Endothelial cell of umbilical vein (primary cell): ENCODE results near the gene HLA-DMA. TPM values are rescaled to one million over a fixed set of nuclear protein-coding genes. Genes with fewer than 3 reads are reported as not detected.

Experiments
- BruUV-seq: library from RNA; stranded (reverse); fragments of 400-500 nt; replicated peaks from 2 replicates; lab custom pipeline; 2021; lab: Mats Ljungman, UMichigan
- CTCF ChIA-PET: fragments of 300-600, 350-600 bp; sonication (Branson Sonifier 250); formaldehyde crosslinking; loops from one replicate; lab custom pipeline; 2021; ENCODE audit warnings: antibody characterized with exemption, inconsistent platforms; lab: Charles Lee
- POLR2A ChIA-PET: fragments of 300-600, 350-600 bp; sonication (Branson Sonifier 250); formaldehyde crosslinking; loops from one replicate; lab custom pipeline; 2021; ENCODE audit warnings: antibody characterized with exemption, inconsistent platforms; lab: Charles Lee
- DNase-seq: peaks from one replicate; pipeline ENCODE4 v3.0.0-alpha.2; 2011; ENCODE audit warnings: low read depth, low spot score
- FAIRE-seq: peaks from 2 replicates; lab custom pipeline; 2011; peaks lifted over from hg19 to GRCh38; lab: Jason Lieb, UNC
- H2AFZ ChIP-seq: 2 replicates; pipeline ENCODE4 v1.6.0; 2012; ENCODE audit warnings: low read depth, low read length, control low read depth, inconsistent platforms
- H3K27ac ChIP-seq: 2 replicates; pipeline ENCODE4 v1.5.1; 2011; ENCODE audit warnings: low read depth, mild to moderate bottlenecking, control low read depth, low read length, moderate library complexity; ENCODE audit not compliant: insufficient read depth
- H3K27me3 ChIP-seq, 2 experiments: 2 replicates each; pipeline versions ENCODE4 v1.6.0 to v1.6.1; 2011; ENCODE audit warnings: low read length in 2 of 2, mixed read lengths in 1 of 2; ENCODE audit not compliant: control insufficient read depth in 2 of 2, insufficient read depth in 2 of 2
- H3K36me3 ChIP-seq, 2 experiments: 2 replicates in 1 of 2; 3 replicates in 1 of 2; pipeline ENCODE4 v1.5.1; 2011; ENCODE audit warnings: low read length in 2 of 2, mild to moderate bottlenecking in 1 of 2, moderate library complexity in 1 of 2; ENCODE audit not compliant: control insufficient read depth in 2 of 2, insufficient read depth in 2 of 2; ENCODE audit errors: extremely low read depth in 1 of 2
- H3K4me1 ChIP-seq: 3 replicates; pipeline ENCODE4 v1.5.1; 2011; ENCODE audit warnings: mild to moderate bottlenecking, low read length; ENCODE audit not compliant: control insufficient read depth, insufficient read depth; ENCODE audit errors: extremely low read depth
- H3K4me2 ChIP-seq: 2 replicates; pipeline ENCODE4 v1.6.1; 2011; ENCODE audit warnings: low read length, control low read depth, mixed read lengths; ENCODE audit not compliant: insufficient read depth
- H3K4me3 ChIP-seq, 3 experiments: fragments of 200-600 bp in 1 of 3; sonication (generic), shearing (Covaris generic) in 1 of 3; replicated peaks in 1 of 3; 2 replicates each; pipeline ENCODE4 v1.5.1; 2011 to 2016; ENCODE audit warnings: control low read depth in 3 of 3, low read length in 3 of 3, mild to moderate bottlenecking in 2 of 3, inconsistent platforms in 1 of 3, low read depth in 1 of 3, moderate library complexity in 1 of 3; ENCODE audit not compliant: insufficient read depth in 1 of 3
- H3K79me2 ChIP-seq: 2 replicates; pipeline ENCODE4 v1.6.0; 2012; ENCODE audit warnings: low read length, inconsistent platforms; ENCODE audit not compliant: control insufficient read depth, insufficient read depth
- H3K9ac ChIP-seq: replicated peaks from 2 replicates; pipeline ENCODE3; 2011; ENCODE audit warnings: low read length, control low read depth; ENCODE audit not compliant: insufficient read depth; ENCODE audit errors: extremely low read depth
- H3K9me1 ChIP-seq: replicated peaks from 3 replicates; pipeline ENCODE4 v1.6.0; 2011; ENCODE audit warnings: mild to moderate bottlenecking, low read length; ENCODE audit not compliant: control insufficient read depth, insufficient read depth; ENCODE audit errors: extremely low read depth
- H3K9me3 ChIP-seq: replicated peaks from 2 replicates; pipeline ENCODE4 v1.5.1; 2012; ENCODE audit warnings: low read length, inconsistent platforms; ENCODE audit not compliant: control insufficient read depth, insufficient read depth
- H4K20me1 ChIP-seq: replicated peaks from 2 replicates; pipeline ENCODE3; 2011; ENCODE audit warnings: mild to moderate bottlenecking, low read length; ENCODE audit not compliant: control insufficient read depth, insufficient read depth; ENCODE audit errors: extremely low read depth
- CTCF ChIP-seq, 2 donors: IDR thresholded peaks; 1 replicate in 1 of 2; 2 replicates in 1 of 2; pipeline ENCODE4 v1.5.1; 2011; ENCODE audit warnings: low read length in 2 of 2, mild to moderate bottlenecking in 2 of 2, moderate library complexity in 2 of 2, control low read depth in 1 of 2, inconsistent platforms in 1 of 2, low read depth in 1 of 2; ENCODE audit not compliant: insufficient read depth in 1 of 2; ENCODE audit errors: extremely low read depth in 1 of 2
- EZH2 ChIP-seq: IDR thresholded peaks from 2 replicates; pipeline ENCODE4 v1.6.1; 2012; ENCODE audit warnings: borderline replicate concordance, low read depth, mild to moderate bottlenecking, moderate library complexity, low read length, inconsistent platforms; ENCODE audit not compliant: severe bottlenecking
- FOS ChIP-seq: IDR thresholded peaks from 2 replicates; pipeline ENCODE4 v1.6.1; 2011; ENCODE audit warnings: mild to moderate bottlenecking, low read length, moderate library complexity, borderline replicate concordance; ENCODE audit not compliant: insufficient read depth
- GATA2 ChIP-seq: IDR thresholded peaks from 2 replicates; pipeline ENCODE4 v1.7.0; 2011; ENCODE audit warnings: low read depth, mild to moderate bottlenecking, moderate library complexity, mixed read lengths, low read length; ENCODE audit not compliant: insufficient read length, insufficient read depth
- JUN ChIP-seq: IDR thresholded peaks from 2 replicates; pipeline ENCODE4 v1.6.1; 2011; ENCODE audit warnings: borderline replicate concordance, low read depth; ENCODE audit not compliant: insufficient read length, insufficient read depth
- MAX ChIP-seq: IDR thresholded peaks from 2 replicates; pipeline ENCODE4 v1.6.1; 2011; ENCODE audit not compliant: insufficient read depth, insufficient read length
- MYC ChIP-seq: IDR thresholded peaks from one replicate; pipeline ENCODE4 v1.6.1; 2011; ENCODE audit warnings: mild to moderate bottlenecking, low read depth, low read length
- POLR2A ChIP-seq: IDR thresholded peaks from 2 replicates; pipeline ENCODE4 v1.6.1; 2012; ENCODE audit warnings: low read depth, mild to moderate bottlenecking, control low read depth, low read length
- POLR2AphosphoS5 ChIP-seq: IDR thresholded peaks from 2 replicates; pipeline ENCODE4 v1.6.1; 2012; ENCODE audit warnings: low read depth, mild to moderate bottlenecking, control low read depth, low read length, moderate library complexity; ENCODE audit not compliant: insufficient read depth
- dilution Hi-C: fragments of 300-500 bp; cut with MboI; formaldehyde crosslinking; loops from one replicate; pipeline ENCODE4 v1.15.0; 2019; ENCODE audit warnings: low sequenced_read_pairs; ENCODE audit not compliant: extremely low pct_ligation_motif_present
- intact Hi-C: fragments of 100-400 bp; cut with micrococcal nuclease; formaldehyde crosslinking; loops from one replicate; pipeline ENCODE4 v1.10.0; 2022
- polyA plus RNA-seq, 4 experiments: library from polyadenylated mRNA; depleted of rRNA in 3 of 4; stranded (reverse) in 3 of 4; unstranded in 1 of 4; fragments of >200 nt; gene quantifications; 2 replicates each; pipeline versions ENCODE4 v1.2.1 to v1.2.3, GENCODE V29; 2011 to 2012; ENCODE audit warnings: missing spikeins in 1 of 4
- total RNA-seq: library from RNA; stranded (reverse); gene quantifications from 2 replicates; pipeline ENCODE4 v1.2.3, GENCODE V29; 2021

HLA-DMA gene
- total and polyA plus RNA-seq, 2 donors (not counting 3 experiments of a cell fraction or from before 2014, with no cell fraction given): 1.2 to 7.7 TPM

- no peaks in the 10 kb centered on the region for H4K20me1 ChIP-seq
- no peak overlapping the region for H3K4me2 ChIP-seq
- no peak overlapping the region for H3K27ac ChIP-seq
- no peak overlapping the region for H3K9ac ChIP-seq
- FAIRE-seq (no peak), DNase-seq (no peak)
- no peaks in the 10 kb centered on the region for H3K36me3 ChIP-seq
- H2AFZ ChIP-seq: no peak overlapping the region
- H3K27me3 ChIP-seq: no peaks in the 10 kb centered on the region
- TF ChIP-seq FOS: no peak
- no peak for TF ChIP-seq CTCF (IDR thresholded peaks at IDR 0.05; ENCODE audit: extremely low read depth in 1 of 2, insufficient read depth in 1 of 2, low read depth in 1 of 2, low read length in 2 of 2)
- TF ChIP-seq MAX: no peak
- TF ChIP-seq JUN: no peak
- no peak for TF ChIP-seq POLR2A
- no peak for TF ChIP-seq EZH2
- TF ChIP-seq POLR2AphosphoS5: no peak
- TF ChIP-seq GATA2: no peak
- no peak for TF ChIP-seq MYC
- no peaks in the 10 kb centered on the region for H3K79me2 ChIP-seq
- BruUV-seq: no TSS peak
- H3K9me3 ChIP-seq: no peaks in the 10 kb centered on the region
- CTCF ChIA-PET: interaction anchor here (2.6 to 3.3 kb wide), 3 partner anchors 8 to 29 kb away, joined by 22 to 25 read pairs (median 24); partner anchors contain the start of gene HLA-DMA
- dilution Hi-C loops: no loop called here
- H3K4me1 ChIP-seq: peaks cover 18% of the 10 kb centered on the region
- no peak overlapping the region for H3K4me3 ChIP-seq
- intact Hi-C loops: no loop called here
- H3K9me1 ChIP-seq: no peaks in the 10 kb centered on the region
- POLR2A ChIA-PET: interaction anchor here (1.6 kb wide), 1 partner anchor 10 kb away, joined by 15 read pairs; no protein-coding TSS in a partner anchor
Observed at GRCh38 chr6:32962213-32962826, 9.4 kb upstream of the HLA-DMA start.
